SIG-M5 treated with dmso at 0.1 percent for 504 hours (cell line): ENCODE data around the gene WLS.
"Not testable (repeated sequence)": the region's sequence is repeated elsewhere in the genome, so short reads cannot be mapped to it uniquely, and the experiment has no call there.

ENCODE experiments used
- DNase-seq: peaks from one replicate; lab custom pipeline; 2025; ENCODE audit not compliant: unreplicated experiment; lab: John Stamatoyannopoulos, UW

WLS gene

GRCh38 chr1:68171795-68172194 lies 60.5 kb downstream of the WLS start:
- not testable (repeated sequence) for DNase-seq

GRCh38 chr1:68168545-68169171 lies 63.7 kb downstream of the WLS start:
- no peak for DNase-seq

GRCh38 chr1:68167211-68167610 lies 65.1 kb downstream of the WLS start:
- no peak for DNase-seq

GRCh38 chr1:68166348-68166747 lies 66.0 kb downstream of the WLS start:
- DNase-seq = no peak

GRCh38 chr1:68165665-68166064 lies 66.7 kb downstream of the WLS start:
- DNase-seq = no peak

GRCh38 chr1:68164918-68165317 lies 67.4 kb downstream of the WLS start:
- DNase-seq = no peak

GRCh38 chr1:68163220-68163619 lies 69.1 kb downstream of the WLS start:
- DNase-seq = no peak

GRCh38 chr1:68162761-68163160 lies 69.6 kb downstream of the WLS start:
- DNase-seq = no peak

- not testable (repeated sequence) for DNase-seq
Observed at GRCh38 chr1:68161672-68162071, 70.7 kb downstream of the WLS start.

- DNase-seq = not testable (repeated sequence)
Observed at GRCh38 chr1:68160935-68161334, 71.4 kb downstream of the WLS start.

- DNase-seq = no peak
Observed at GRCh38 chr1:68160021-68160420, 72.3 kb downstream of the WLS start.

- DNase-seq = no peak
Observed at GRCh38 chr1:68158837-68159236, 73.5 kb downstream of the WLS start.

GRCh38 chr1:68157416-68157815 lies 74.9 kb downstream of the WLS start:
- DNase-seq = no peak

- DNase-seq = no peak
Observed at GRCh38 chr1:68151690-68152089, 80.6 kb downstream of the WLS start.

- no peak for DNase-seq
Observed at GRCh38 chr1:68149907-68150306, 82.4 kb downstream of the WLS start.

GRCh38 chr1:68149110-68149798 lies 83.1 kb downstream of the WLS start:
- DNase-seq = no peak

GRCh38 chr1:68148631-68149030 lies 83.7 kb downstream of the WLS start:
- no peak for DNase-seq

GRCh38 chr1:68147534-68148171 lies 84.7 kb downstream of the WLS start:
- DNase-seq = no peak

- DNase-seq = peak; percentile 1
Observed at GRCh38 chr1:68145418-68146126, 86.8 kb downstream of the WLS start.

- no peak for DNase-seq
Observed at GRCh38 chr1:68144856-68145255, 87.5 kb downstream of the WLS start.

GRCh38 chr1:68143633-68144032 lies 88.7 kb downstream of the WLS start:
- DNase-seq = no peak

- no peak for DNase-seq
Observed at GRCh38 chr1:68142461-68142860, 89.9 kb downstream of the WLS start.
